NCI-H345 (cell line): ENCODE data around the gene NCSTN.

ENCODE experiments used
- DNase-seq: peaks from one replicate; lab custom pipeline; 2025; lab: John Stamatoyannopoulos, UW

NCSTN gene

GRCh38 chr1:160352555-160352954 lies 9.4 kb downstream of the NCSTN start:
- DNase-seq = no peak

- no peak for DNase-seq
Measured at GRCh38 chr1:160353223-160353622, 10.0 kb downstream of the NCSTN start.

- no peak for DNase-seq
Measured at GRCh38 chr1:160354388-160354985, 11.3 kb downstream of the NCSTN start.

GRCh38 chr1:160357286-160358002 lies 14.3 kb downstream of the NCSTN start:
- no peak for DNase-seq

- DNase-seq = no peak
Measured at GRCh38 chr1:160358073-160358472, 14.9 kb downstream of the NCSTN start.

GRCh38 chr1:160359559-160360226 lies 16.5 kb downstream of the NCSTN start:
- no peak for DNase-seq

- no peak for DNase-seq
Measured at GRCh38 chr1:160360227-160360695, 17.1 kb downstream of the NCSTN start.

GRCh38 chr1:160361199-160361598 lies 18.0 kb downstream of the NCSTN start:
- no peak for DNase-seq

GRCh38 chr1:160361814-160362167 lies 18.6 kb downstream of the NCSTN start:
- DNase-seq = no peak

GRCh38 chr1:160362168-160362957 lies 19.2 kb downstream of the NCSTN start:
- DNase-seq = no peak

- no peak for DNase-seq
Measured at GRCh38 chr1:160363010-160363409, 19.8 kb downstream of the NCSTN start.

GRCh38 chr1:160363951-160364735 lies 21.0 kb downstream of the NCSTN start:
- no peak for DNase-seq

GRCh38 chr1:160365325-160365724 lies 22.1 kb downstream of the NCSTN start:
- no peak for DNase-seq

- DNase-seq = no peak
Measured at GRCh38 chr1:160366731-160367515, 23.7 kb downstream of the NCSTN start, which contains the start of gene NHLH1. TSS of gene NHLH1 (plus strand) at chr1:160367071. CDS start at chr1:160370732, 3,661 bp downstream.

- DNase-seq = no peak
Measured at GRCh38 chr1:160367516-160367900, 24.3 kb downstream of the NCSTN start.

GRCh38 chr1:160367934-160368923 lies 25.0 kb downstream of the NCSTN start:
- no peak for DNase-seq

- no peak for DNase-seq
Measured at GRCh38 chr1:160369087-160369486, 25.9 kb downstream of the NCSTN start.

GRCh38 chr1:160370561-160371345 lies 27.6 kb downstream of the NCSTN start:
- DNase-seq = no peak

GRCh38 chr1:160371346-160371631 lies 28.1 kb downstream of the NCSTN start:
- DNase-seq = no peak
